Right lung (tissue), 5 donors: ENCODE measurements around the gene SLC2A4RG. TPM values are rescaled to one million over a fixed set of nuclear protein-coding genes. Genes with fewer than 3 reads are reported as not detected.
A peak's percentile ranks its signal among the peaks of the same experiment; 100 is the strongest.

Experiments used
- DNase-seq, 2 donors: peaks; one replicate each; pipeline ENCODE4 v3.0.0-alpha.2; 2013
- polyA plus RNA-seq, 5 donors: library from polyadenylated mRNA; unstranded; fragments of 120-200 nt; gene quantifications; one replicate each; pipeline versions ENCODE4 v1.2.1 to v1.2.3, GENCODE V29; 2013; ENCODE audit warnings: inconsistent platforms in 1 of 5, low replicate concordance in 1 of 5; ENCODE audit not compliant: insufficient read length in 5 of 5, insufficient read depth in 1 of 5

Gene SLC2A4RG
- polyA plus RNA-seq, 5 donors = 52.4 to 206 (median 102) TPM

DNA sequence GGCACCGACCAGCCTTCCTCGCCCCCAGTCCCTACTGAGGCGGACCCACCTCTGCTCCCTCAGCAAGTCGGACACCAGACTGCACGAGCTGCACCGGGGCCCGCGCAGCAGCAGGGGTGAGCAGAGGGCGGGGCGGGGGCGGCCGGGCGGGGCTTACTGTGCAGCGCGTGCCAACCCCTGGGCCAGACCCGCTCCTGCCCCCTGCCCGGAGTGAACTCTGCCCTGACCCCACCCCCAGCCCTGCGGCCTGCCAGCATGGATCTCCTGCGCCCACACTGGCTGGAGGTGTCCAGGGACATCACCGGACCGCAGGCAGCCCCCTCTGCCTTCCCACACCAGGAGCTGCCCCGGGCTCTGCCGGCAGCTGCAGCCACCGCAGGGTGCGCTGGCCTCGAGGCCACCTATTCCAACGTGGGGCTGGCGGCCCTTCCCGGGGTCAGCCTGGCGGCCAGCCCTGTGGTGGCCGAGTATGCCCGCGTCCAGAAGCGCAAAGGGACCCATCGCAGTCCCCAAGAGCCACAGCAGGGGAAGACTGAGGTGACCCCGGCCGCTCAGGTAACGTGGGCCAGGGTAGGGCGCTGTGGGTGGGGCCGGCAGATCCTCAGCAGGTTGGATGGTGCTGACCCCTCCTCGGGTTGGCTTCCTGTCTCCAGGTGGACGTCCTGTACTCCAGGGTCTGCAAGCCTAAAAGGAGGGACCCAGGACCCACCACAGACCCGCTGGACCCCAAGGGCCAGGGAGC is 1.5 kb upstream of the SLC2A4RG start:
- no peak for DNase-seq

DNA sequence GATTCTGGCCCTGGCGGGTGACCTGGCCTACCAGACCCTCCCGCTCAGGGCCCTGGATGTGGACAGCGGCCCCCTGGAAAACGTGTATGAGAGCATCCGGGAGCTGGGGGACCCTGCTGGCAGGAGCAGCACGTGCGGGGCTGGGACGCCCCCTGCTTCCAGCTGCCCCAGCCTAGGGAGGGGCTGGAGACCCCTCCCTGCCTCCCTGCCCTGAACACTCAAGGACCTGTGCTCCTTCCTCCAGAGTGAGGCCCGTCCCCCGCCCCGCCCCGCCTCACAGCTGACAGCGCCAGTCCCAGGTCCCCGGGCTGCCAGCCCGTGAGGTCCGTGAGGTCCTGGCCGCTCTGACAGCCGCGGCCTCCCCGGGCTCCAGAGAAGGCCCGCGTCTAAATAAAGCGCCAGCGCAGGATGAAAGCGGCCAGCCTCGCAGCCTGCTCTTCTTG is 868 bp upstream of the SLC2A4RG start:
- DNase-seq = peak in 1 of 2 donors; percentile 38

DNA sequence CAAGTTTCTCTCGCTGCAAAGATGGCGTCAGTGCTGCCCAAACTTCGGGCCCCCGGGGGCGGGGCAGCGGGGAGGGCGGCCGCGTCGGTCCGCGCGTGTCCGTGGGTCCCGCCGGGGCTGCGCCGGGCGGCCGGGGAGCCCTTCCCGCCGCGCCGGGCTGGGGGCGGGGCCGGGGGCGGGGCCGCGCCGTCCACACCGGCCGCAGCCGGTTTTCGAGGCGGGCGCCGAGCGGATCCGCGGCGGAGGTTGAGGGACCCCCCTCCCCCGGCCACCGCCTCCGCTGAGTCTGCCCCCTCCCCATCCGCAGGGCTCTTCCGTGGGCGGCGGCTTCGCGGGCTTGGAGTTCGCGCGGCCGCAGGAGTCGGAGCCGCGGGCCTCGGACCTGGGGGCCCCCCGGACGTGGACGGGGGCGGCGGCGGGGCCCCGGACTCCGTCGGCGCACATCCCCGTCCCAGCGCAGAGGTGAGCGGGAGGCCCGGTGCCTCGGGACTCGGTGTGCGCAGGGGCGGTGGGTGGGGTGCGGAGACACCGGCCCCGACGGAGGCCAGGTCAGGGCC is 572 bp downstream of the SLC2A4RG start:
- peak; percentile 36 to 49 for DNase-seq

DNA sequence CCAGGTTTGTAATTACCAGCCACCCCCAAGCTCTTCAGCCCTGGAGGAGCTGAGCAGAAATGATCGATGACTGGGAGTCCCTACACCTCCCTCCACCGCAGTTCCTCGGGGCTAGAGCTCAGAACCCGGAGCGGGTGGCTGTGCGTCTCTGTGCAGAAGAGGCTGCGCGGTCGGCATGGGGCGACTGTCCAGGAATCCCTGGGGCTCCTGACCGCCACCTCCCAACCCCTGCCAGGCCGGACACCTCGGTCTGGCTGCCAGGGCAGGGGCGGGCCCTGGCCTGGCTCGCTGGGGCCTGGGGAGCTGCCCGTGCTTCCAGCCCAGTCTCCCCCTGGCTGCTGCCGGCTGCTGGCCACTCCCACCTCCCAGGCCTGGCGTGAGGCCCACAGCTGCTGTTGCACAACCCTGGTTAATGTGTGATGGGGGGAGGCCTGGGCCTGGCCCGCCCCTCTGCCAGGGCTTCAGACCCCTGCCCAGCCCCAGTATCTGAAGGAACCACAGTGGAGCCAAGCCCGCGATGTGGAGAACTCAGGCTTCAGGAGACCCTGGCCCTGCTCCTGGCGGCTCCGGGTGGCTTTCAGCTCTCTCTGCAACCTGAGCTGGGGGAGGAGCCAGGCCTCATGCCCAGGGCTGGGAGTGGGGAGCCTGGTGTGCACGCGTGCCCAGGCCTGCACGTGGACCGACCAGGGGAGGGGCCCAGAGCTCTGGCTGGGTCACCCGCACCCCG is 1.2 kb downstream of the SLC2A4RG start:
- peak; percentile 95 to 96 for DNase-seq

DNA sequence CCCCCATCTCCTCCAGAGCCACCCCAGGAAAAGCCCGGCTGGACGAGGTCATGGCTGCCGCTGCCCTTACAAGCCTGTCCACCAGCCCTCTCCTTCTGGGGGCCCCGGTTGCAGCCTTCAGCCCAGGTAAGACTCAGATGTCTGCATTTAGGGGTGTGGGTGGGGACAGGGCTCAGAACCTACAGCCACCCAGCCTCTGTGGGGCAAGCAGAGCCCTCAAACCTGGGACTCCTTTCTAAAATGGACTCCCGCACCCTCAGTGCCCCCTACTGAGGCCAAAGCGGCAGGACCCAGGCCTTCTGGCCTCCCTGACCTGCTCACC is 1.7 kb downstream of the SLC2A4RG start:
- DNase-seq = no peak

DNA sequence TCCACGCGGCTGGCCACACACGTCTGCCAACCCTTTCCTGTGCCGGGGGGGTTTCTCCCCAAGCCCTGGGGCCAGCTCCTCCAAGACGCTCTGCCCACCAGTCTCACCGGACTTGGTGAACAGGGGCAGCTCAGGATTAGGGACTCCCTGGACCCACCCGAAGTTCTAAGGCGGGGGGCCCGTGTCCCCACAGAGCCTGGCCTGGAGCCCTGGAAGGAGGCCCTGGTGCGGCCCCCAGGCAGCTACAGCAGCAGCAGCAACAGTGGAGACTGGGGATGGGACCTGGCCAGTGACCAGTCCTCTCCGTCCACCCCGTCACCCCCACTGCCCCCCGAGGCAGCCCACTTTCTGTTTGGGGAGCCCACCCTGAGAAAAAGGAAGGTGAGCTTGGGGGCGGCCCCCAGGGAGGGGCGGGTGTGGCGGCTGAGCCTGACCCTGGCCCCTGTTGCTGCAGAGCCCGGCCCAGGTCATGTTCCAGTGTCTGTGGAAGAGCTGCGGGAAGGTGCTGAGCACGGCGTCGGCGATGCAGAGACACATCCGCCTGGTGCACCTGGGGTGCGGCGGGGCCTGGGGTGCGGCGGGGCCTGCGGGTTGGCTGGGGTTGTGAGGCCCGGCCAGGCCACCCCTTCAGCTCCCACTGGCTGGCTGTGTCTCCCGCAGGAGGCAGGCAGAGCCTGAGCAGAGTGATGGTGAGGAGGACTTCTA is 2.3 kb downstream of the SLC2A4RG start:
- DNase-seq = no peak

DNA sequence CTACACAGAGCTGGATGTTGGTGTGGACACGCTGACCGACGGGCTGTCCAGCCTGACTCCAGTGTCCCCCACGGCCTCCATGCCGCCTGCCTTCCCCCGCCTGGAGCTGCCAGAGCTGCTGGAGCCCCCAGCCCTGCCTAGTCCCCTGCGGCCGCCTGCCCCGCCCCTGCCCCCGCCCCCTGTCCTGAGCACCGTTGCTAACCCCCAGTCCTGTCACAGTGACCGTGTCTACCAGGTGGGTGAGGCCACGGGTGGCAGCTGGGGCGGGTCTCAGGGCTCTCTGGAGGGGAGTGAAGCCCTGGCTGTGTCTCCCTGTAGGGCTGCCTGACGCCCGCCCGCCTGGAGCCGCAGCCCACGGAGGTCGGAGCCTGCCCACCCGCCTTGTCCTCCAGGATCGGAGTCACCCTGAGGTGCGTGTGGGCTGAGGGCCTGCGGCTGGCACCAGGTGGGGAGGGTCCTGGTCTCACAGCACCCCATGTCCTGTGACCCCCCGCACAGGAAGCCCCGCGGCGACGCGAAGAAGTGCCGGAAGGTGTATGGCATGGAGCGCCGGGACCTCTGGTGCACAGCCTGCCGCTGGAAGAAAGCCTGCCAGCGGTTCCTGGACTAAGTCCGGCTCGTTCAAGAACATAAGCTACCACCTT is 2.9 kb downstream of the SLC2A4RG start:
- DNase-seq = no peak

DNA sequence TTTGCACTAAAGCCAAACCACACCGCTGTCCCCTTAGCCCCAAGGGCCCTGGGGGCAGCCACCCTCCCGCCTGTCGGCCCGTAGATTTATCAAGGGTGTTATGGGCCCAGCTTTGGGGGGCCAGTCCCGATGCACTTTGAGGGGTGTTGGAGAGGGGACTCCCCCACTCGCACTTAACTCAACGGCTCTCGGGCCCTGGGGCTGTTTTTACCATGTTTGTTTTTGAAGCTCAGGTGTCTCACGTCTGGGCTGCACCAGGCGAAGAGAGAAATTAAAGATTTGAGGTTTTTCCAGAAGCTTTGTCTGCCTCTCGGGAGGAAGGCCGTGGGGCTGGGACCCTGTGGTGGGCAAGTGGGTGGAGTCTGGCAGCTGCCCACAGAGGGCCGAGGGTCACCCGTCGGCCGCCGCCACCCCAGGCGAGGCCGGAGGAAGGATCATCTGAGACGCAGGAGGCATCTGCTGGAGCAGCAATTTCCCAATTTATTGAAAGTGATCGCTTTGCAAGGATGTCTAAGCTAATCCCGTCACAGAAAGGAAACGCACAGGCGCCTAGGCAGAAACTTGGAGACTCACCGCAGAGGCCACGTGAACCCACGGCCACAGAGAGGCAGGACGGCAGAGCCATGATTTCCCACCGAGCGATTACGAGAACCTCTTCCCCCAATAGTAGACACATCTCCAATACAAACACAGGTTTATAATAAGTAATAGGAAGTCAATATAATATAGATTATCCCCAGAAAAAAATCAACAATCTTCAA is 3.8 kb downstream of the SLC2A4RG start:
- no peak for DNase-seq

DNA sequence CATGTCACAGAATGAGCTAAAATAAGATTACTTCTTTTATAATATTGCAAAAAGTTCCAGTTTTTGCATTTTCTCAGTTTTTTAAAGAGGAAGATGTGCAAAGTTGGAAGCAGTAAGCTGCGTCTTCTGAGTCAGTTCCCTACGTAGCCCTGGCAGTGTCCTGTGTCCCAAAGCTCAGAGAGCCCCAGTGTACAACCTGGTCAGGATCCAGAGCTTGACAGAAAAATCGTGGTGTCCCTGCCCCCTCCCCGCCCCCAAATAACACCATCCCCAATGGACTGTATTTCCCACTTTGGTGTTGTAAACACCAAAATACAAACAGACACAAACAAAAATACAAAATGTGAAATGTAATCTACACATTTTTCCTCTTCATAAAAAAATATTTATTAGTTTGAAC is 4.6 kb downstream of the SLC2A4RG start:
- no peak for DNase-seq

DNA sequence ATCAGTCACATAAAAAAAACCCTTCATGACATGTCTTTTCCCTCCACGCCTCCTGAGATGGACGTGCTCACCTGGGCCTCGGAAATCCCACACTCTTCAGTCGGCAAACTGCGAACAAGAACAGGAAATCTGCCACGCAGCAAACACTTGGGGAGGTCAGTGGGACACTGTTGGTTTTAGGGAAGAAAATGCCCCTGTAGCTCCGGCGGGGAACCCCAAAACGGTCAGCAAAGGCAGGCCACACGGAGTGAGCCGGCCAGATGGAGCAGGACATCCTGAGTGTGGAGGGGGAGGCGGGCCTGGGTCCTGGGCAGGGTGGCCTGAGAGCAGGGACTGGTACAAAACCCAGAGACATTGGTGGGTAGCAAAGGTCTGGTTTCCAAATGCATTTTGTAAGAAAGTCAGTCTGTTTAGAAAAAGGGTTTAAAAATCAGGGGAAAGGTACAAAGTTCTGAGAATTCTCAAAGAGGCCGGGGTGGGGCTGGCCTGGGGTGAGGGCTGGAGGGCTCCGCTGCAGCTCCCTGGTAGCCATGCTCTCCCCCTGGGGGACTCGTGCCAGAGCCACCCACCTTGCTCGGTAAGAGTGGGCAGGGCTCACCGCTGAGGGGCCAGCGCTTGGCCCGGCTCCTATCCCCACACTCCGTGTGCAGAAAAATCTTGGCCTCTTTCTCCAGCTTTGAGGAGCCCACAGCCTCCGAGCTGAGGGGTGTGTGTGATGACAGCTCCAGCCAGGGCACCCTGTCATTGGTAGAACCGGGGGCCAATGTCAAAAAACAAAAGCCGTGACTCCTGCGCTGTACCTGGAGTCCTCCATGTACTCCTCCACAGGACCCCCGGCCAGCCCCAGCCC is 5.2 kb downstream of the SLC2A4RG start:
- DNase-seq = no peak

DNA sequence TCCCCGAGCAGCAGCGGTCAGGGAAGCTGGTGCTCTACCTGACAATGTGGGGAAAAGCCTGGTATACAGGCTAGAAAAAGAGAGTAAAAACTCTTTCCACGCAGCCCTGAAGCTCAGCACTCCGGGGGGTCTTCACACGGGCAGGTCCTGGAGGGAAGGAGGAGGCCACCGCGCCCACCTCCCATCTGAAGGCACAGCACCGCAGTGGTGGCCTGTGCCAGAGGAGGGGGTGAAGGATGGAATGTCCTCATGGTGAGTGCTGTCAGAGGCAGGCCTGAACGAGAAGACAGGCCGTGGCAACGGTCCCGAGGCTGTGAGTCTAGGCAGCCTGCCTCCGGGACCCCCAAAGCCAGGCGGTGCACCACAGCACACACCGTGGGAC is 5.8 kb downstream of the SLC2A4RG start:
- DNase-seq = no peak

DNA sequence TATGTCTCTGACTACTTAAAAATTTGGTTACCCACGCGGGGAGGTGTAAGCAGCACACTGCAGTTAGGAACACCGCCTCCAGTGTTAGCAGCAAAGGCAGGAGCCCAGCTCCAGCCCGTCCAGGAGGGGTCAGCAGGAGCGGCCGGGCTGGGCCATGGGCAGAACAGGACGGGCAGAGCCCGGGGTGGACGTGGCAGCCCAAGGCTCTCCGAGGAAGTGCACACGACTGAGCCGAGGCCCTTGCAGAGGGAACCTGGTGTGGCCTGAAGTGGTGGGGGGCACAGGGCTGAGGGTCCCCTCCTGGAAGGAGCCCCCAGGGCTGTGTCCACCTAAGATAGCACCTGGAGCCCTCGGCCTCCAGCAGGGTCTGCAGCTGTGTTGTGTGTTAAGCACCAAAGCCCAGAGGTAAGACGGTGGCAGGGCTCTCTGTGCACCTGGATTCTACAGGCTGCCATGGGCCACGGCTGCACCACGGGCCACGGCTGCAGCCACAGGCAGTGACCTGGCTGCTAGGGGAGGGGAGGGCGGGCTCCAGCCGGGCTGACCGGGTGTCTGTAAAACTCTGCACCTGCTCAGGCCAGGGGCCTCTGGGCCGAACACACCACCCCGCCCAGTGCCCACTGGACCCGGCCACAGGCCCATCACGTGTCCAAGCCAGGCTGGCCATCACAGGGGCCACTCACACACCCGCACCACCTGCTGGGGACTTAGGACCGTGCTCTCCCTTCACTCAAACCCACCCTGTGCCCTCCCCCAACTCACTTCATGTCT is 6.6 kb downstream of the SLC2A4RG start:
- no peak for DNase-seq

DNA sequence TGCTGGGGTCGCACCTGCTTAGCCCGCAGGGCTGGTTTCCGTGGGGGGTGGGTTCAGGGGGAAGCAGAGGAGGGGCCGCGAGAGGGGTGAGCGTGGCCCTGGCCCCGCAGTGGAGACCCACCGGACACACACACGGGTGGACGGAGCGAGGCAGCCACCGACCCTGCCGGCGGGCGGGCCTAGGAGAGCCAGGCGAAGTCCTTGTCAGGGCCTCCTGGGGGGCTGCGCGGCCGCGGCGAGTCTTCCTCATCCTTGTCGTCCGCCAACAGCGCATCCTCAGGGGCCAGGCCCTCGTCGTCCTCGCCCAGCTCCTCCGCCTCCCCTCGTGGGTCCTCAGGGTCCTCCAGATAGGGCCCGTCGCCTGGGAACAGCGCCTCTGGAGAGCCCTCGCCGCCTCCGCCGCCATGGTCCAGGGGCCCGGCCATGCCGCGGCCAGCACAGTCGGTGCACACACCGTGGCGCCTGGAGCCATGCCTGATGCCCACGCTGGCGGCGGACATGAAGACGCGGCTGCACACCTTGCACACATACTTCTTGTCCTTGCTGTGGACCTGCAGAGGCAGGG is 7.3 kb downstream of the SLC2A4RG start:
- no peak for DNase-seq

DNA sequence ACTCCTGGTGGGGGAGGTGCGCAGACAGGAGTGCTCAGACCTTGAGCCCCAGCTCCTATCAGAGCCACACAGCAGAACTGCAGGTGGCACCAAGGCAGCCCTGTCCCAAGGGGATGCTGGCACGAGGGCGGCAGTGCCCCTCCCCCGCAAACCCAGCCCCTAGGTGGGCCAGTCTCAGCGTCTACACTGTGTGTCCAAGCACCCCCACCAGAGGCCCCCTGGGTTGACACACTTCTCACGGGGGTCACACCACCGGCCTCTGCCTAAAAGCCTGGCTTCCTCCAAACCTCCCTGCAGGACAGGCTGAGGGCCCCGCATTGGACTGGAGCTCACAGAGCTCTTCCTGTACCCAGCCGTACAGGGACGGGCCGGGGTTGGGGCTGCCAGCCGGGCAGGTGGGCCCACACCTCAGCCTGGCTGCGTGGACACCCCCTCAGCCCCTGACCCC is 8.1 kb downstream of the SLC2A4RG start:
- no peak for DNase-seq

DNA sequence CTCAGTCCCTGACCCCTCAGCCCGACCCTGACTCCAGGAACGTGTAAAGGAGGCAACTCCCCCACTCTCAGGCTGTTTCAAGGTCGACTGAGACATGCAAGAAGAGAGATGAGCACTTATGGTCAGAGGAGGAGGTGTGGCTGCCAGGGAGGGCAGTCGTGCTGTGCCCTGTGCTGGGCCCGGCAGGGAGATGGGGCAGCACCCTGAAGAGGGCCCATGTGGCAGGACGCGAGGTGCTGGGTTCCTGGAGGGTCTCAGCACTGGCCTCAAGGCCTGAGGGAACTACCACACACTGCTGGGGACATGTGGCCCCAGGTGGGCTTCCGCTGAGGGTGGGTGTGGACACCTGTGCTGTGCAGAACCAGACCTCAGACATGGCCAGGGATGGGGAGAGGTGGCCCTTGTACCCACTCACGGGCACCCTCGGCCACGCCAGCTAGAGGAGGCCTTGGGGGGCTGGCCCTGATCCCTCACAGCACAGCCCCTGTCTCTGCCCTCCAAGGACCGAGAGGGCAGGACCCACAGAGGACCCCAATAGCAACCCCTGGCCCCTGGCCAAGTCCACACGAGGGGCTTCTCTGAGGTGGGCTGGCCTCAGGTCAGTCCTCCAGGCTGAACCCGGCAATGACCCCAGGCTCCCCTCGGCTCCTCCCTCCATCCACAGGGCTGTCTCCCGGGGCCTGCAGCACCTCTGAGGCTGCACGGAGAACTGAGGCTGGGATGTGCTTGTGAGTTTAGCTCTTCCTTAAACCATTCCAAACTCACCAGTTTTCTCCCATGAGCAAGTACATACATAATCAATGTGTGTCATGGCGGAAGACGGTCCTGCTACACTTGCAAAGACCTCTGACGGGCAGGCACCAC is 8.7 kb downstream of the SLC2A4RG start:
- DNase-seq = no peak

DNA sequence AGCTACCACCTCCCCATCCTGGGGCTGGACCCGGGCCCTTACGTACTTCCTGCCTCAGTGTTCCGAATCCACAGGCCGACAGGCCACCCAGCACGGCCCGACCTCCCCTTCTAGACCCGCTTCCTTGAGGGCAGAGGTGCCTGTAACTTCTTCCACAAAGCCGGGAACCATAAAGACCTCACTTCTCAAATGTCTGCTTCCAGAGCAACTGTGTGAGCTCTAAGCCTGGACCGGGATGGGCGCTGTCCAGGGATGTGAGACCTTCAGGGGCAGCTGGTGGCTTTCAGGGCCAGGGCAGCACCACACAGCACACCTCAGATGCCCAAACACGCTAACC is 9.3 kb downstream of the SLC2A4RG start:
- no peak for DNase-seq

DNA sequence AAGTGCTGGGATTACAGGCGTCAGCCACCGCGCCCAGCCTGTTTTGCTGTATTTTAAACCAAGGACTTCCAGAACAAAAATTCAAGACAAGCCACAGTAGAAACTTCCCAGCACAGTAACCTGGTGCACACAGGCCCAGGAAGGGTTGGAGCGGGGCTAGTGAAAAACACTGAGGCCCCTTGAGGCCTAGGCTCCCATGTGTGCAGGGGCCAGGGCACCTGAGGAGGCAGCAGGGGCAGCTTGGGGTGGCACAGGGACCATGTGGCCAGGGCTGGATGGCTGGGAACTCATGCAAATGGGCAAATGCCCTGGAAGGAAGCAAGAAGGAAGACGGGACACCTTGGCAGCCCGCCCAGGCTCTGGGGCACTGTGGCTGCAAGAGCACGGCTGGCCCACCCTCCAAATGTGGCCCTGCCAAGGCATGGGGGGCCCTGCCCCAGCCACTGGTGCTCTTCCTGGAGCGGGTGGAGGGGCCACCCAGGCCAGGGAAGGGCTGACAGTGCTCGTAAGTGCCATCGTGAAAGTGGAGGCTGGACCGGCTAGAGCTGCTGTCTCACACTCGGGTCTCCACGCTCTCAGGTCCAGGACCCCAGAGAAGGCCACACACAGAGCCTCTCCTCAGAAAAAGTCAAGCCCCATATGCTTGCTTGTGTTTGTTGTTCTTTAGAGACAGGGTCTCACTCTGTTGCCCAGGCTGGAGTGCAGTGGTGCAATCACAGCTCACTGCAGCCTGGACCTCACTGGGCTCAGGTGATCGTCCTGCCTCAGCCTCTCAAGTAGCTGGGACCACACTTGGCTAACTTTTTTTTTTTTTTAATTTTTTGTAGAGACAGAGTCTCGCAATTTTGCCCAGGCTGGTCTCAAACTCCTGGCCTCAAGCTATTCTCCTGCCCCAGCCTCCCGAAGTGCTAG is 10.3 kb downstream of the SLC2A4RG start:
- no peak for DNase-seq
